ENCODE measurements around the gene AGBL4.
"Not testable (repeated sequence)": the region's sequence is repeated elsewhere in the genome, so short reads cannot be mapped to it uniquely, and the experiment has no call there.

Gene AGBL4

GRCh38 chr1:50023292-50024159 lies at the start of gene AGBL4:
TSS of gene AGBL4 (minus strand) at chr1:50023954.
- no peak for DNase-seq

GRCh38 chr1:50066806-50067205 lies 43.1 kb upstream of the AGBL4 start:
- DNase-seq, result no peak

- DNase-seq, result no peak
Observed at GRCh38 chr1:50060279-50060678, 36.5 kb upstream of the AGBL4 start.

GRCh38 chr1:50048791-50049190 lies 25.0 kb upstream of the AGBL4 start:
- DNase-seq, result no peak

GRCh38 chr1:50047916-50048694 lies 24.4 kb upstream of the AGBL4 start:
- no peak for DNase-seq

GRCh38 chr1:50038237-50038809 lies 14.6 kb upstream of the AGBL4 start:
- DNase-seq, result no peak

- no peak for DNase-seq
Observed at GRCh38 chr1:50027794-50028193, 4.0 kb upstream of the AGBL4 start.

- no peak for DNase-seq
Observed at GRCh38 chr1:49995734-49996133, 28.0 kb downstream of the AGBL4 start.

- DNase-seq, result no peak
Observed at GRCh38 chr1:49971088-49971487, 52.7 kb downstream of the AGBL4 start.

GRCh38 chr1:49951385-49951784 lies 72.4 kb downstream of the AGBL4 start:
- no peak for DNase-seq

GRCh38 chr1:49915301-49915700 lies 108.5 kb downstream of the AGBL4 start:
- DNase-seq, result not testable (repeated sequence)

- DNase-seq, result no peak
Observed at GRCh38 chr1:49906365-49906764, 117.4 kb downstream of the AGBL4 start.

- no peak for DNase-seq
Observed at GRCh38 chr1:49864581-49864980, 159.2 kb downstream of the AGBL4 start.

- DNase-seq, result no peak
Observed at GRCh38 chr1:49854741-49855140, 169.0 kb downstream of the AGBL4 start.

GRCh38 chr1:49842596-49842995 lies 181.2 kb downstream of the AGBL4 start:
- no peak for DNase-seq

- no peak for DNase-seq
Observed at GRCh38 chr1:49841767-49842166, 182.0 kb downstream of the AGBL4 start.

- no peak for DNase-seq
Observed at GRCh38 chr1:49824261-49824660, 199.5 kb downstream of the AGBL4 start.

GRCh38 chr1:49817681-49818080 lies 206.1 kb downstream of the AGBL4 start:
- no peak for DNase-seq

GRCh38 chr1:49787013-49787412 lies 236.7 kb downstream of the AGBL4 start:
- not testable (repeated sequence) for DNase-seq

- no peak for DNase-seq
Observed at GRCh38 chr1:49765034-49765433, 258.7 kb downstream of the AGBL4 start.

GRCh38 chr1:49738118-49738517 lies 285.6 kb downstream of the AGBL4 start:
- DNase-seq, result not testable (repeated sequence)

GRCh38 chr1:49728377-49728776 lies 295.4 kb downstream of the AGBL4 start:
- DNase-seq, result no peak

GRCh38 chr1:49723662-49724061 lies 300.1 kb downstream of the AGBL4 start:
- no peak for DNase-seq
